Measurements from ENCODE around the gene EXTL1.
"Not testable (repeated sequence)": the region's sequence is repeated elsewhere in the genome, so short reads cannot be mapped to it uniquely, and the experiment has no call there.

The EXTL1 gene

GRCh38 chr1:26021647-26022403 lies at the start of gene EXTL1:
Gene EXTL1, plus strand, starts transcription at chr1:26021775. Its CDS starts 872 bp downstream, at chr1:26022647.
- DNase-seq = no peak

- DNase-seq = no peak
Measured at GRCh38 chr1:25971811-25972180, 49.8 kb upstream of the EXTL1 start.

- no peak for DNase-seq
Measured at GRCh38 chr1:25973610-25974321, 47.8 kb upstream of the EXTL1 start.

- no peak for DNase-seq
Measured at GRCh38 chr1:25977801-25978200, 43.8 kb upstream of the EXTL1 start.

GRCh38 chr1:25978403-25978802 lies 43.2 kb upstream of the EXTL1 start:
- no peak for DNase-seq

- no peak for DNase-seq
Measured at GRCh38 chr1:25979210-25979609, 42.4 kb upstream of the EXTL1 start.

- no peak for DNase-seq
Measured at GRCh38 chr1:25985171-25985570, 36.4 kb upstream of the EXTL1 start.

GRCh38 chr1:25985670-25986069 lies 35.9 kb upstream of the EXTL1 start:
- DNase-seq = no peak

- DNase-seq = not testable (repeated sequence)
Measured at GRCh38 chr1:25986773-25987172, 34.8 kb upstream of the EXTL1 start.

GRCh38 chr1:25987951-25988350 lies 33.6 kb upstream of the EXTL1 start:
- DNase-seq = no peak

GRCh38 chr1:25989440-25990234 lies 31.9 kb upstream of the EXTL1 start:
- peak; percentile 21 for DNase-seq

- no peak for DNase-seq
Measured at GRCh38 chr1:25990251-25990650, 31.3 kb upstream of the EXTL1 start.

GRCh38 chr1:25990702-25991395 lies 30.7 kb upstream of the EXTL1 start:
- peak; percentile 87 for DNase-seq

- peak; percentile 35 for DNase-seq
Measured at GRCh38 chr1:25991937-25992688, 29.5 kb upstream of the EXTL1 start.

- DNase-seq = no peak
Measured at GRCh38 chr1:25992689-25993171, 28.8 kb upstream of the EXTL1 start.

GRCh38 chr1:25993197-25993951 lies 28.2 kb upstream of the EXTL1 start:
- DNase-seq = no peak

GRCh38 chr1:25994402-25995150 lies 27.0 kb upstream of the EXTL1 start:
- DNase-seq = no peak

- peak; percentile 100 for DNase-seq
Measured at GRCh38 chr1:25996966-25997827, 24.4 kb upstream of the EXTL1 start.
